ENCODE results near the gene WASHC2C. TPM values are rescaled to one million over a fixed set of nuclear protein-coding genes. Genes with fewer than 3 reads are reported as not detected.
"Not testable (repeated sequence)": the region's sequence is repeated elsewhere in the genome, so short reads cannot be mapped to it uniquely, and the experiment has no call there.

Gene WASHC2C
- total RNA-seq, 2 donors from 2014 or later = 33.8 to 43.3 TPM

DNA sequence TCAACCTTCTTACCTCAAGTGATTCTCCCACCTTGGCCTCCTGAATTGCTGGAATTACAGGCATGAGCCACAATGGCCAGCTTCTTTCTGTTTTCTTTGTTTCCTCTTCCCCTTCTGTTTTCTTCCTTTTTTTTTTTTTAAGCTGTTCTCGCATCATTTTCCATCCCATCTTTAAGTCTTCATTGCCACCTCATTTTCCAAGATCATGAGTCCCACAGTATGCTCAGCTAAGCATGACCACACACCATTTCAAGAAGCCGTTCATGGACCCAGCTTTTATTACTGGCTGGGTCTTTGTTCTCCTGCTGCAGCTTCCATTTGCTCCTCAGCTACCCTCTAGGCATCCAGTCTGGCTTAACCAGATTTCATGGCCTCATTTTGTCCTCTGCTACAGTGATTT lies 67.7 kb downstream of the WASHC2C start:
- not testable (repeated sequence) for H3K27ac Mint-ChIP-seq; H3K27me3 Mint-ChIP-seq; H3K9me3 Mint-ChIP-seq; H3K4me3 Mint-ChIP-seq; ATAC-seq (replicated peaks); H3K4me1 Mint-ChIP-seq
- peaks cover 53% of the 10 kb centered on the region for H3K36me3 Mint-ChIP-seq (ENCODE audit: low read depth)

- not testable (repeated sequence) for ATAC-seq (replicated peaks); H3K9me3 Mint-ChIP-seq; H3K4me1 Mint-ChIP-seq; H3K27me3 Mint-ChIP-seq; H3K4me3 Mint-ChIP-seq; H3K36me3 Mint-ChIP-seq (ENCODE audit: low read depth); H3K27ac Mint-ChIP-seq
Observed at GRCh38 chr10:45803060-45804010, 76.3 kb downstream of the WASHC2C start.

GRCh38 chr10:45804996-45805395 lies 77.9 kb downstream of the WASHC2C start:
- H3K4me3 Mint-ChIP-seq; ATAC-seq (replicated peaks): not testable (repeated sequence)

DNA sequence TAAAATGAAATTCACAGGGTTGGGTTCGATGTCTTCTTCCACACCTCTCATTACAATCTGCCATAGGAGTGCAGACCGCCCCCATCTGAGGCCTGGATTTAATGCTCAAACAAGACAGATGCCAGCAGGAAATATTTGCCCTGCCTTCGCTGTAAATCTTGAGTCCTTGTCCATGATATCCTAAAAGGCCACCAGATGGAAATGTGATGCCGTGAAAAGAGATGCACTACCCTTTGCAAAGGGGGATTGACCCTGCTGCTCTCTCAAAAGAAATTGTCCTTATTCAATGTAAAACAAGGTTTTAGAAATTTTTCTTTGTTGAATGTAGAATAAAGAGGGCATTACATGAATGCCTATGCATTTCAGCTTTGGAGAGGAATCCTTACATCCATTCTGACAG lies 82.8 kb downstream of the WASHC2C start:
- no peaks in the 10 kb centered on the region for H3K36me3 Mint-ChIP-seq (ENCODE audit: low read depth)
- H3K4me1 Mint-ChIP-seq = no peaks in the 10 kb centered on the region
- no peak for ATAC-seq (replicated peaks)
- no peaks in the 10 kb centered on the region for H3K9me3 Mint-ChIP-seq
- peaks cover 5% of the 10 kb centered on the region for H3K27me3 Mint-ChIP-seq
- no peak overlapping the region for H3K27ac Mint-ChIP-seq
- H3K4me3 Mint-ChIP-seq = no peak overlapping the region

More at GRCh38 chr10:45804996-45805395, 77.9 kb downstream of the WASHC2C start:
- H3K36me3 Mint-ChIP-seq (ENCODE audit: low read depth); H3K27me3 Mint-ChIP-seq; H3K9me3 Mint-ChIP-seq; H3K4me1 Mint-ChIP-seq; H3K27ac Mint-ChIP-seq: not testable (repeated sequence)

DNA sequence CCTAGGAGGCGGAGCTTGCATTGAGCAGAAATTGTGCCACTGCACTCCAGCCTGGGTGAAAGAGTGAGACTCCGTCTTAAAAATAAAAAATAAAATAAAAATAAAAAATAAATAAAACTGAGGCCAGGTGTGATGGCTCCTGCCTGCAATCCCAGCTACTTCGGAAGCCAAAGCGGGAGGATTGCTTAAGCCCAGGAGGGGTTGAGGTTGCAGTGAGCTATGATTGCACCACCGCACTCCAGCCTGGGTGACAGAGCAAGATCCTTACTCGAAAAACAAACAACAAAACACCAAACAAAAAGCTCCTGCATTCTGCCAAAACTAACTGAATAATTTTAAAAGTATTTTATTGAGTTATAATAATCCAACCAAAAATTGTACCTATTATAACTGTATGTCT lies 84.0 kb downstream of the WASHC2C start:
- Mint-ChIP-seq H3K36me3 (ENCODE audit: low read depth) (no peaks in the 10 kb centered on the region), H3K27ac (no peak overlapping the region), H3K9me3 (no peaks in the 10 kb centered on the region), H3K4me1 (no peaks in the 10 kb centered on the region), H3K4me3 (no peak overlapping the region), H3K27me3 (peaks cover 5% of the 10 kb centered on the region)
- no peak for ATAC-seq (replicated peaks)

GRCh38 chr10:45812959-45813358 lies 85.9 kb downstream of the WASHC2C start:
- not testable (repeated sequence) for H3K36me3 Mint-ChIP-seq (ENCODE audit: low read depth); H3K9me3 Mint-ChIP-seq; H3K4me3 Mint-ChIP-seq; H3K27me3 Mint-ChIP-seq; H3K4me1 Mint-ChIP-seq; H3K27ac Mint-ChIP-seq; ATAC-seq (replicated peaks)

DNA sequence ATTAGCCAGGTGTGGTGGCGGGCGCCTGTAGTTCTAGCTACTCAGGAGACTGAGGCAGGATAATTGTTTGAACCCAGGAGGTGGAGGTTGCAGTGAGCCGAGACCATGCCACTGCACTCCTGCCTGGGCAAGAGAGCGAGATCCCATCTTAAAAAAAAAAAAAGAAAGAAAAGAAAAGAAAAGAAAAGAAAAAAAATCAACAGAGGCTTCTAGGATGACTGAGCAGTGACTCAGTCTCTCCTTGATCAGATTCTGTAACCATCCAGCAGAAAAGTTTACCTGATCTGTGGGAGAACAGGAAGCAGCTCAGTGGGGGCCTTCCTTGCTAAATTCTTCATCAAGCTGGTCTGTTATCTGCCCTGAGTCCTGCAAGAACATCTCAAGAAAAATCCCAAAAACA lies 87.1 kb downstream of the WASHC2C start:
- not testable (repeated sequence) for H3K36me3 Mint-ChIP-seq (ENCODE audit: low read depth); H3K27ac Mint-ChIP-seq; H3K27me3 Mint-ChIP-seq; ATAC-seq (replicated peaks); H3K4me1 Mint-ChIP-seq; H3K4me3 Mint-ChIP-seq; H3K9me3 Mint-ChIP-seq

DNA sequence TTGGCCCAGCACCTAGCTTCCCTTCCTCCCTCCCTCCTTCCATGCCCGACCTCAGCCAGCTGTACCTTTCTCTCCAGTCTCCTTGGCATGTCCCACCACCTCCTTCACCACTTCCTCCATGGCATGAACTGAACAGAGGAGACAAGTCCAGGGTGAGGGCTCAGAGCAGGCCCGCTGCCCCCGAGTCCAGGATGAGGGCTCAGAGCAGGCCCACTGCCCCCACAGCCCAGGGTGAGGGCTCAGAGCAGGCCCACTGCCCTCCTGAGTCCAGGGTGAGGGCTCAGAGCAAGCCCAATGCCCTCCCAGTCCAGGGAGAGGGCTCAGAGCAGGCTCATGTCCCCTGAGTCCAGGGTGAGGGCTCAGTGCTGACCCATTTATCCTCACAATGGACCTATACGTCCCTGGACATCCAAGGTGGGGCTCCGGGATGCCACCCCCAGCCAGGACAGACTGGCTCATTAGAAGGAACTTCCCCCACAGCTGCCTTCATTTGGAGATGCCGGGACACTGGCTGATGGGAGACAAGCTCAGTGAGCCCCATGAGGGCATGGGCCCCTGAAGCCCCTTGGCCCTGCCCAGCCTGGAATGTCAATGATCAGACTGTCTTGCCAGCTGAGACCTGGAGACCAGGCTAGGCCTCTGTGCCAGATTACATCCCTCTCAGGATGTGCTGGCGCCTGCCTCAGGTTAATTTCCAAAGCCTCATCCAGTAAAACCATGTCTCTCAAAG lies 90.2 kb downstream of the WASHC2C start:
- H3K27me3 Mint-ChIP-seq = peaks cover 3% of the 10 kb centered on the region
- no peak overlapping the region for H3K4me3 Mint-ChIP-seq
- H3K27ac Mint-ChIP-seq = no peak overlapping the region
- no peaks in the 10 kb centered on the region for H3K4me1 Mint-ChIP-seq
- no peaks in the 10 kb centered on the region for H3K9me3 Mint-ChIP-seq
- ATAC-seq (replicated peaks) = no peak
- no peaks in the 10 kb centered on the region for H3K36me3 Mint-ChIP-seq (ENCODE audit: low read depth)

DNA sequence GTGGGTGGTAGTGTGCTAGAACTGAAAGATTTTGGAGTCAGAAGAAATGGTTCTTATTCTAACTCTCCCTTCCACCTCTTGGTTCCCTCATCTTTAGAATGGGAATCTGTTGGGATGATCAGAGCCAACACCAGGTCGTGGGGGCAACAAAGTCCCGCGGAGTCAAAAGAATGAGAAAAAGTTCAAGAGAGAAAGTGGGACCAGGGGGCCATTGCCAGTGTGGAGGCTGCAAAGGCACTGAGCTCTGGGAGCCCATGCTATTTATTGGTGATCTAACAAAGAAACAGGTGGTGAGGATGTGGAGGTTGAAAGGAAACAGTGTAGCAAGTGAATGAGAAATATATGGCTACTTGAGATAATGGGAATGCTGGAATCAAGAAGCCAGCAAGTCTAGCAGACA lies 90.8 kb downstream of the WASHC2C start:
- H3K36me3 Mint-ChIP-seq (ENCODE audit: low read depth) = no peaks in the 10 kb centered on the region
- H3K9me3 Mint-ChIP-seq = no peaks in the 10 kb centered on the region
- H3K27me3 Mint-ChIP-seq = peaks cover 3% of the 10 kb centered on the region
- no peak overlapping the region for H3K4me3 Mint-ChIP-seq
- no peak for ATAC-seq (replicated peaks)
- H3K4me1 Mint-ChIP-seq = no peaks in the 10 kb centered on the region
- no peak overlapping the region for H3K27ac Mint-ChIP-seq

- Mint-ChIP-seq H3K27me3 (no peaks in the 10 kb centered on the region), H3K4me1 (no peaks in the 10 kb centered on the region), H3K27ac (no peak overlapping the region), H3K36me3 (ENCODE audit: low read depth) (no peaks in the 10 kb centered on the region), H3K9me3 (no peaks in the 10 kb centered on the region), H3K4me3 (no peak overlapping the region)
- no peak for ATAC-seq (replicated peaks)
Observed at GRCh38 chr10:45819552-45819951, 92.5 kb downstream of the WASHC2C start.

- not testable (repeated sequence) for H3K4me3 Mint-ChIP-seq; H3K9me3 Mint-ChIP-seq; H3K27me3 Mint-ChIP-seq; H3K27ac Mint-ChIP-seq; H3K36me3 Mint-ChIP-seq (ENCODE audit: low read depth); H3K4me1 Mint-ChIP-seq; ATAC-seq (replicated peaks)
Observed at GRCh38 chr10:45820107-45820830, 93.2 kb downstream of the WASHC2C start.

DNA sequence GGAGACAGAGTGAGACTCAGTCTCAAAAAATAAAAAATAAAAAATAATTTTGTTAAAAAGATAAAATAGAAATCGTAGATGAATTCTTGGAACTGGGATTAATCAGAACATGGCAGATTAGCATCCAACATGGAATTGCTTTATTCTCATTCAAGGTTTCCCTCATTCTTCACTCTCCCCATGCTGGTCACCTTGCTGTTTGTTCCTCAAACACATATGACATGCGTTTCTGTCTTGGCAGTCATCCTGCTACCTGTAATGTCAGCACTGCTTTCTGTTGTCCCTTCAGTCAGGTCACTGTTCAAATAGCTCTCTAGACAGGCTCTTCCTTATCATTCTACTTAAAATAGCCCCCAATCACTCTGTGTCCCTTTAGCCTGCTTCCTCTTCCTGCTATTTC lies 95.9 kb downstream of the WASHC2C start:
- H3K27ac Mint-ChIP-seq; H3K9me3 Mint-ChIP-seq; ATAC-seq (replicated peaks): not testable (repeated sequence)

More for the DNA sequence above, 95.9 kb downstream of the WASHC2C start:
- not testable (repeated sequence) for H3K27me3 Mint-ChIP-seq; H3K36me3 Mint-ChIP-seq (ENCODE audit: low read depth); H3K4me1 Mint-ChIP-seq; H3K4me3 Mint-ChIP-seq

Data from activated T-helper 17 cell treated with anti-CD3 and anti-CD28 coated beads, Interleukin-2, amount 50 U/mL, for 72 hours (primary cell).